Gastroesophageal sphincter (tissue), 3 donors: ENCODE measurements around the gene CMC1.

ENCODE experiments used
- CTCF ChIP-seq, 4 experiments: fragments of 200-600 bp in 2 of 4; fragments of 450-650 bp in 2 of 4; sonication (generic) in 1 of 4; IDR thresholded peaks; one replicate each; pipeline ENCODE4 v1.5.1; 2017 to 2019; ENCODE audit warnings: antibody characterized with exemption in 4 of 4, mild to moderate bottlenecking in 2 of 4, moderate library complexity in 2 of 4
- POLR2AphosphoS5 ChIP-seq: sonication (generic); formaldehyde crosslinking; IDR thresholded peaks from one replicate; pipeline ENCODE4 v1.6.1; 2017; ENCODE audit warnings: antibody characterized with exemption

- TF ChIP-seq CTCF (IDR thresholded peaks at IDR 0.05) (no peak), POLR2AphosphoS5 (no peak)
Observed at GRCh38 chr3:28337230-28337629, 95.8 kb downstream of the CMC1 start.
